GM12801 (cell line): ENCODE data around the gene DHRS3.

Source experiments
- TF ChIP-seq, protein P1 (sequence below): IDR thresholded peaks from one replicate; pipeline ENCODE4 v1.5.1; 2011; ENCODE audit warnings: control low read depth; ENCODE audit not compliant: insufficient read length; ENCODE audit errors: extremely low read depth

Gene DHRS3

DNA sequence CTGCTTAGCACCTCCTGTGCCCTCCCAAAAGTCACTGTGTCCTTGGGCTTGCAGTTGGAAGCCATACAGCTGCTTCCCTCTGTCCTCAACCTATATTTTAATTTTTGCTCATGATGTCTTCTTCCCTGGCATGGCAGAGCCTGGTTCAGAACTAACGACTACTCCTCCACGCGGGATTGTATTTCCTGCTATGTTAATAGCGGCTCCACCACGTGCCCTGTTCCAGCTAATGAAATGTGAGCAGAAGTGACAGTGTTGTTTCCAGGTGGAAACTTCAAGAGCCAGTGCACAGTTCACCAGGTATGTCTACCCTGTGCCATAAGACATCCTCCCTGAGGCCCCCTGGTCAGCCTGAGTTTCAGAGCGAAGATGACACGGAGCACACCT lies 52.1 kb downstream of the DHRS3 start:
- TF ChIP-seq, protein P1, sequence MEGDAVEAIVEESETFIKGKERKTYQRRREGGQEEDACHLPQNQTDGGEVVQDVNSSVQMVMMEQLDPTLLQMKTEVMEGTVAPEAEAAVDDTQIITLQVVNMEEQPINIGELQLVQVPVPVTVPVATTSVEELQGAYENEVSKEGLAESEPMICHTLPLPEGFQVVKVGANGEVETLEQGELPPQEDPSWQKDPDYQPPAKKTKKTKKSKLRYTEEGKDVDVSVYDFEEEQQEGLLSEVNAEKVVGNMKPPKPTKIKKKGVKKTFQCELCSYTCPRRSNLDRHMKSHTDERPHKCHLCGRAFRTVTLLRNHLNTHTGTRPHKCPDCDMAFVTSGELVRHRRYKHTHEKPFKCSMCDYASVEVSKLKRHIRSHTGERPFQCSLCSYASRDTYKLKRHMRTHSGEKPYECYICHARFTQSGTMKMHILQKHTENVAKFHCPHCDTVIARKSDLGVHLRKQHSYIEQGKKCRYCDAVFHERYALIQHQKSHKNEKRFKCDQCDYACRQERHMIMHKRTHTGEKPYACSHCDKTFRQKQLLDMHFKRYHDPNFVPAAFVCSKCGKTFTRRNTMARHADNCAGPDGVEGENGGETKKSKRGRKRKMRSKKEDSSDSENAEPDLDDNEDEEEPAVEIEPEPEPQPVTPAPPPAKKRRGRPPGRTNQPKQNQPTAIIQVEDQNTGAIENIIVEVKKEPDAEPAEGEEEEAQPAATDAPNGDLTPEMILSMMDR, result no peak

DNA sequence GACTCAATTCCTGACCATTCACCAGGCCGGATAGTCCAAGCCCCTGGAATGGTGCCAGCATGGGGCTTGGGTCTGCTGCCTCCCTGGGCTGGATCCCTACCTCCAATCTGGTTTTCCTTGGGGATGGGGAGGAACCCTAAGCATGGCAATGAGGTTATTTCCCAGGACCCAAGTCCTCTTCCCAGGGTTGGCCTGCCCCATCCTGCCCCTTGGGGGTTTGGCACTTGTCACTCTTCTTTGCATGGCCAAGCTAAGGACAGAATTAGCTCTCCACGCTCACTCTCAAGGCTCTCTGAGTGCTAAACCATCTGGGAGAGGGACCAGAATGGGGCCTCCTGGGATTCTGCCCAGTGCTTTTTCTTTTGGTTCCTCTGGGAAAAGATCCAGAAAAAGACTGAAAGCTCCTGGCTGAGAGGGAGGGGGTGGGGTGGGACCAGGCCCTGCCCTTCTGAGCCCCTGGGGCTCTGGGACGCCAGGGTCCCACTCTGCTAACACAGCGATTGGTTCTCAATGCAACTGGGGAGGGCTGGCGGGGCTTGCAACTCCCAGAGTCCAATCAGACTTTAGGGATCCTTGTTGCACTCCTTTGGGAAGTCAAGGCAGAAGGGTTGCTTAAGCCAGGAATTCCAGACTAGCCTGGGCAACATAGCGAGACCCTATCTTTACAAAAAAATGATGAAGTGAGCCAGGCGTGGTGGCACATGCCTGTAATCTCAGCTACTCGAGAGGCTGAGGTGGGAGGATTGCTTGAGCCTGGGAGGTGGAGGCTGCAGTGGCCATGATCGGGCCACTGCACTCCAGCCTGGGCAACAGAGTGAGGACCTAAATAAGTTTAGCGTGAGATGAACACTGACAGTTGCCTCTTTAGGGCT lies 52.7 kb downstream of the DHRS3 start:
- TF ChIP-seq, protein P1, result no peak

DNA sequence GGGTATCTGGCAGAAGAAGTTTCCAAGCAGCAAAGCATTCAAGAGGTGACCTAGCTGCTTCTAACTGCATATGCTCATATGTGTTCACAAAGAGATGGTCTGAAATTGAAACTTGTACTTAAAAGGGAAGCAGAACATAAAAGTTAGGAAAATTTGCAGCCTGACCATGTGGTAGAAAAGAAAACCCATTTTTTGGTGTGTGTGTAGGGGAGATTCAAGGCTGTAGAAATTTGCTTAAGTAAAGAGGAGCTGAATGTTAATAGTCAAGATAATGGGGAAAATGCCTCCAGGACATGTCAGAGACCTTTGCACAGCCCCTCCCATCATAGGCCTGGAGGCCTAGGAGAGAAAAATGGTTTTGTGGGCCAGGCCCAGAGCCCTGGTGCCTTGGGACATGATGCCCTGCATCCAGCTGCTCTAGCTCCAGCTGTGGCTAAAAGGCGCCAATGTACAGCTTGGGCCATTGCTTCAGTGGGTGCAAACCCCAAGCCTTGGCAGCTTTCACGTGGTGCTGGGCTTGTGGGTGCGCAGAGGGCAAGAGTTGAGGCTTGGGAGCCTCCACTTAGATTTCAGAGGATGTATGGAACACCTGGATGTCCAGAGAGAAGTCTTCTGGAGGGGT lies 54.9 kb downstream of the DHRS3 start:
- TF ChIP-seq, protein P1, result no peak

DNA sequence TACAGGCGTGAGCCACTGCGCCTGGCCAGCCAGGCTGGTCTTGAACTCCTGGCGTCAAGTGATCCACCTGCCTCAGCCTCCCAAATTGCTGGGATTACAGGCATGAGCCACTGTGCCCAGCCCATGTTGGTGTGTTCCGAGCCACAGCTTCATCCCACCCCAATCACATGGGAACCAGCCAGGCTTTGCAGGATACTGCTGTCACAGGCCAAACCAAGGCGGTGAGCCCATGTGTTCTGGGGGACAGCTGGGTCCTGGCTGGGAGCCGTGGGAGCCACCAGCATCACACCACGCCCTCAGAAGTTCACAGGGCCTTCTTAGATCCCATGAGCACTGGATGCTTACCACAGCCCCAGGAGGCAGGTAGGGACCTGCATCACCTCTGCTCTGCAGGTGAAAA lies 56.9 kb downstream of the DHRS3 start:
- TF ChIP-seq, protein P1, result no peak

DNA sequence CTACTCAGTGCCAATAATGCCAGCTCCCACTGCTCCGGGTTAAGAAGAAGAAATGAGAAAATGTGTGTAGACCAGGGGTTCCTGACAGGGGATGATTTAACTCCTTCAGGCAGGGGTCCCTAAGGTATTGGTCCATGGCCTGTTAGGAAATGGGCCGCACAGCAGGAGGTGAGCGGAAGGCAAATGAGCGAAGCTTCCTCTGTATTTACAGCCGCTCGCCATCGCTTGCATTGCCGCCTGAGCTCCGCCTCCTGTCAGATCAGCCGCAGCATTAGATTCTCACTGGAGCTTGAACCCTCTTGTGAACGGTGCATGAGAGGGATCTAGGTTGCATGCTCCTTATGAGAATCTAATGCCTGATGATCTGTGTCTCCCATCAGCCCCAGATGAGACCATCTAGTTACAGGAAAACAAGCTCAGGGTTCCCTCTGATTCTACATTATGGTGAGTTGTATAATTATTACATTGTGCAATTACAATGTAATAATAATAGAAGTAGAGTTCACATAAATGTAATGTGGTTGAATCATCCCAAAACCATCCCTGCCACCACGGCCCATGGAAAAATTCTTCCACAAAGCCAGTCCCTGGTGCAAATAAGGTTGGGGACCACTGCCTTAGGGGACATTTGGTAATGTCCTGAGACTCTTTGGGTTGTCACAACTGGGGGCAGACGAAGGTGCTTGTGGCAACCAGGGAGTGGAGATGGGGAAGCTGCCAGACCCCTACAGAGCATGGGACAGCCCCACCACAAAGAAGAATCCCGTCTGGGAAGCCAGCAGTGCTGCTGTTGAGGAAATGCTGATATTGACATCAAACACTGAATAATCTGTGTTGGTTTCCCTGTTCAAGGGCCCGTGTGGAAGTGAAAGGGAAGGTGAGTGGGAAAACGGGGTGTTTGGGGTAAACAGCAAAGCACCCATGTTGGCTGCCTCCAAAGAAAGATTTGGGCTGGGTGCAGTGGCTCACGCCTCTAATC lies 60.8 kb downstream of the DHRS3 start:
- TF ChIP-seq, protein P1, result no peak

DNA sequence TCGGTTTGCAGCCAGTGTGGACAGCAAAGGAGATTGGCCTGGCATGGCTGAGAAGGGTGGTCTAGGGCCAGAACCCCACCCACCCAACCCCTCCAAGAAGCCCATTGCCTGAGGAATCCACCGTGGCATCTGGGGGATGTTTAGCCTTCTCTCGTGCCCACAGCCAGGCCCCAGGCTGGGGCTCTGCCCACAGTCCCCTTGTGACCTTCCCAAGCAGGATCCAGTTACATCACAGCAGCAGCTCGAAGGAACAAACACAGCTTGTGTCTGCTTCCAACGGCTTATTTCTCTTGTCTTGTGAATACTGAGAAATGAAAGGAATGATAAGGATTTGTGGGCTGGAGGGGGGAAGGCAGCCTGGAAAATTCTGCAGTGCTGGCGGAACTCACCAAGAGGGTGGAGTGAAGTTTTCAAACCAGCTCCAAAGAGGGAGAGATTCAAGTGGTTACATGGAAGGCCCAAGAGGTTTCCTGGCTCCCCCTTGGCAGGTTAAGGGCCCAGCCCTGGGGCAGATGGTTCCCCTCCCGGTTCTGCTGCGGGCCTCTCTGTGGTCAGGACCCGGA lies 61.6 kb downstream of the DHRS3 start:
- TF ChIP-seq, protein P1, result no peak
